Right cardiac atrium (tissue), 5 donors: ENCODE results near the gene FPGS. TPM values are rescaled to one million over a fixed set of nuclear protein-coding genes. Genes with fewer than 3 reads are reported as not detected.

ENCODE experiments used
- ATAC-seq, 2 donors: fragments of 200-7000 bp; cut with Tn5 transposase; one replicate each; pipeline versions ENCODE4 v1.8.0 to v1.9.1; 2020; ENCODE audit warnings: moderate library complexity in 2 of 2, mild to moderate bottlenecking in 1 of 2
- DNase-seq, 3 donors: peaks; one replicate each; pipeline ENCODE4 v3.0.0-alpha.2; 2020
- H3K27ac ChIP-seq: one replicate; pipeline ENCODE4 v1.5.1; 2013; ENCODE audit warnings: mild to moderate bottlenecking, low read length, control low read depth, moderate library complexity
- H3K27me3 ChIP-seq: one replicate; pipeline ENCODE4 v1.6.1; 2013; ENCODE audit not compliant: control insufficient read depth, insufficient read depth
- H3K4me1 ChIP-seq: one replicate; pipeline ENCODE4 v1.6.1; 2013; ENCODE audit warnings: low read length; ENCODE audit not compliant: control insufficient read depth, insufficient read depth
- H3K4me3 ChIP-seq: one replicate; pipeline ENCODE4 v1.5.1; 2013; ENCODE audit warnings: low read length, control low read depth
- H3K9me3 ChIP-seq: one replicate; pipeline ENCODE4 v1.6.1; 2013; ENCODE audit warnings: low read length; ENCODE audit not compliant: control insufficient read depth
- WGBS: extraction: QIAGEN DNeasy Blood & Tissue Kit; methylation state at CpG from one replicate; pipeline ENCODE4 v1.1.7; 2013; 5-methylcytosine and 5-hydroxymethylcytosine counted together
- intact Hi-C, 4 donors: fragments of 100-400 bp; cut with DNase I; formaldehyde crosslinking; loops; one replicate each; pipeline versions ENCODE4 v1.11.0 to v1.14.0; 2022 to 2023
- polyA plus RNA-seq: library from polyadenylated mRNA; stranded (reverse); fragments of 200-250 nt; gene quantifications from one replicate; pipeline ENCODE4 v1.2.3, GENCODE V29; 2013
- total RNA-seq, 4 donors: library from RNA; stranded (reverse); fragmentation: NEBNext Ultra II Directional; extraction: Animal tissue kit (Norgen Biotek cat#: 25700); gene quantifications; one replicate each; pipeline ENCODE4 v1.2.1, GENCODE V29; 2021
- donor health status: healthy with polysubstance abuse.
- donor health status: DM: no; HTN: yes; CAD: no.
- donor health status: DM: no; HTN: no; CAD: no.
- donor health status: DM: no; HTN: yes; CAD: no; lungs with severe emphysema.
- donor health status: DM: yes; HTN: yes; CAD: no.

Gene FPGS
- total and polyA plus RNA-seq, 5 donors = 30.1 to 53.1 (median 40.0) TPM

GRCh38 chr9:127853312-127854183 is 50.9 kb downstream of the FPGS start:
- Histone ChIP-seq H3K27me3 (no peaks in the 10 kb centered on the region), H3K9me3 (no peaks in the 10 kb centered on the region), H3K4me3 (peak overlapping the region; percentile 70), H3K4me1 (peaks cover 19% of the 10 kb centered on the region), H3K27ac (peak overlapping the region; percentile 91)
- intact Hi-C loops = no loop called here
- 29% methylated on average over 13 of the region's 13 CpGs for WGBS
- no peak for ATAC-seq
- DNase-seq = no peak

- WGBS = 24% methylated on average over 37 of the region's 37 CpGs
- intact Hi-C loops = no loop called here
- DNase-seq (peak; percentile 95 to 97 (median 97)), ATAC-seq (peak; percentile 79 to 81)
- H3K9me3 ChIP-seq = no peaks in the 10 kb centered on the region
- H3K4me3 ChIP-seq = peak within 1 kb of the TSS; percentile 70
- peaks cover 24% of the 10 kb centered on the region for H3K4me1 ChIP-seq
- H3K27ac ChIP-seq = peak within 1 kb of the TSS; percentile 97
- no peaks in the 10 kb centered on the region for H3K27me3 ChIP-seq
Observed at GRCh38 chr9:127854184-127854806, 51.6 kb downstream of the FPGS start, which contains the start of gene ENG. Gene ENG, minus strand, starts transcription at chr9:127854658. Its CDS starts 303 bp downstream, at chr9:127854355.

- intact Hi-C loops = no loop called here
- no peaks in the 10 kb centered on the region for H3K27me3 ChIP-seq
- peak overlapping the region; percentile 97 for H3K27ac ChIP-seq
- DNase-seq (no peak), ATAC-seq (no peak)
- peaks cover 24% of the 10 kb centered on the region for H3K4me1 ChIP-seq
- H3K9me3 ChIP-seq = no peaks in the 10 kb centered on the region
- H3K4me3 ChIP-seq = peak overlapping the region; percentile 70
- 50% methylated on average over 11 of the region's 11 CpGs for WGBS
Observed at GRCh38 chr9:127854960-127855359, 52.3 kb downstream of the FPGS start.

- WGBS = 89% methylated on average over 5 of the region's 5 CpGs
- Histone ChIP-seq H3K9me3 (no peaks in the 10 kb centered on the region), H3K27ac (peak overlapping the region; percentile 97), H3K4me1 (peaks cover 28% of the 10 kb centered on the region), H3K27me3 (no peaks in the 10 kb centered on the region), H3K4me3 (no peak overlapping the region)
- ATAC-seq (no peak), DNase-seq (no peak)
- intact Hi-C loops = no loop called here
Observed at GRCh38 chr9:127855522-127855921, 52.8 kb downstream of the FPGS start.

- Histone ChIP-seq H3K27me3 (no peaks in the 10 kb centered on the region), H3K27ac (peak overlapping the region; percentile 97), H3K4me1 (peaks cover 32% of the 10 kb centered on the region), H3K9me3 (no peaks in the 10 kb centered on the region), H3K4me3 (no peak overlapping the region)
- intact Hi-C loops = no loop called here
- 36% methylated on average over 11 of the region's 11 CpGs for WGBS
- ATAC-seq (no peak), DNase-seq (peak in 2 of 3 donors; percentile 82 to 83)
Observed at GRCh38 chr9:127856094-127856728, 53.5 kb downstream of the FPGS start.

- no peaks in the 10 kb centered on the region for H3K9me3 ChIP-seq
- DNase-seq (no peak), ATAC-seq (no peak)
- intact Hi-C loops = no loop called here
- H3K27me3 ChIP-seq = no peaks in the 10 kb centered on the region
- peaks cover 36% of the 10 kb centered on the region for H3K4me1 ChIP-seq
- no peak overlapping the region for H3K4me3 ChIP-seq
- WGBS = 66% methylated on average over 8 of the region's 8 CpGs
- H3K27ac ChIP-seq = peak overlapping the region; percentile 97
Observed at GRCh38 chr9:127856729-127857116, 54.0 kb downstream of the FPGS start.

- 43% methylated on average over 4 of the region's 4 CpGs for WGBS
- DNase-seq (no peak), ATAC-seq (no peak)
- H3K4me3 ChIP-seq = no peak overlapping the region
- peak overlapping the region; percentile 97 for H3K27ac ChIP-seq
- no peaks in the 10 kb centered on the region for H3K27me3 ChIP-seq
- no peaks in the 10 kb centered on the region for H3K9me3 ChIP-seq
- H3K4me1 ChIP-seq = peaks cover 41% of the 10 kb centered on the region
- intact Hi-C loops = no loop called here
Observed at GRCh38 chr9:127857278-127857677, 54.6 kb downstream of the FPGS start.

- ATAC-seq (peak; percentile 14 to 19), DNase-seq (peak; percentile 89 to 95 (median 94))
- H3K9me3 ChIP-seq = no peaks in the 10 kb centered on the region
- intact Hi-C loops = no loop called here
- 12% methylated on average over 12 of the region's 12 CpGs for WGBS
- H3K4me3 ChIP-seq = no peak overlapping the region
- H3K4me1 ChIP-seq = peaks cover 41% of the 10 kb centered on the region
- H3K27me3 ChIP-seq = no peaks in the 10 kb centered on the region
- peak overlapping the region; percentile 97 for H3K27ac ChIP-seq
Observed at GRCh38 chr9:127858041-127858512, 55.4 kb downstream of the FPGS start.

GRCh38 chr9:127860260-127860659 is 57.6 kb downstream of the FPGS start:
- WGBS = 18% methylated on average over 8 of the region's 8 CpGs
- peak overlapping the region; percentile 97 for H3K27ac ChIP-seq
- peaks cover 41% of the 10 kb centered on the region for H3K4me1 ChIP-seq
- no peaks in the 10 kb centered on the region for H3K27me3 ChIP-seq
- H3K9me3 ChIP-seq = no peaks in the 10 kb centered on the region
- H3K4me3 ChIP-seq = no peak overlapping the region
- peak; percentile 64 to 74 for ATAC-seq
- peak; percentile 87 to 91 (median 88) for DNase-seq
- intact Hi-C loops = loop anchor here in 1 of 4 donors (5.0 kb wide), 1 partner anchor 33 kb away; no protein-coding TSS in a partner anchor

GRCh38 chr9:127860779-127861178 is 58.1 kb downstream of the FPGS start:
- no peaks in the 10 kb centered on the region for H3K9me3 ChIP-seq
- H3K27me3 ChIP-seq = no peaks in the 10 kb centered on the region
- intact Hi-C loops = loop anchor here in 1 of 4 donors (5.0 kb wide), 1 partner anchor 33 kb away; no protein-coding TSS in a partner anchor
- H3K4me3 ChIP-seq = no peak overlapping the region
- H3K27ac ChIP-seq = peak overlapping the region; percentile 97
- ATAC-seq (no peak), DNase-seq (no peak)
- 76% methylated on average over 11 of the region's 11 CpGs for WGBS
- peaks cover 41% of the 10 kb centered on the region for H3K4me1 ChIP-seq
